Stomach (tissue), 4 donors: ENCODE measurements around the gene EFCAB11.

ENCODE experiments used
- CTCF ChIP-seq, 7 experiments: fragments of 450-650 bp in 4 of 7; fragments of 200-600 bp in 3 of 7; sonication (generic) in 3 of 7; IDR thresholded peaks; one replicate each; pipeline ENCODE4 v1.5.1; 2016 to 2019; ENCODE audit warnings: antibody characterized with exemption in 7 of 7, control low read depth in 2 of 7, mild to moderate bottlenecking in 1 of 7
- EP300 ChIP-seq: sonication (generic); formaldehyde crosslinking; IDR thresholded peaks from one replicate; pipeline ENCODE4 v1.6.1; 2017; ENCODE audit warnings: antibody characterized with exemption
- POLR2A ChIP-seq, 4 donors: fragments of 450-650 bp; IDR thresholded peaks; one replicate each; pipeline ENCODE4 v1.6.1; 2016; ENCODE audit warnings: antibody characterized with exemption in 4 of 4, control low read depth in 2 of 4, mild to moderate bottlenecking in 1 of 4, moderate library complexity in 1 of 4
- POLR2AphosphoS5 ChIP-seq, 3 donors: sonication (generic); formaldehyde crosslinking; IDR thresholded peaks; one replicate each; pipeline ENCODE4 v1.6.1; 2016; ENCODE audit warnings: antibody characterized with exemption in 3 of 3

- TF ChIP-seq POLR2AphosphoS5 (IDR thresholded peaks at IDR 0.05) (no peak), CTCF (IDR thresholded peaks at IDR 0.05) (no peak), EP300 (no peak), POLR2A (IDR thresholded peaks at IDR 0.05) (no peak)
These were observed 207.9 kb downstream of the EFCAB11 start for GRCh38 chr14:89746654-89747053.
